ENCODE results near the gene LIN9. TPM values are rescaled to one million over a fixed set of nuclear protein-coding genes. Genes with fewer than 3 reads are reported as not detected.
A peak's percentile ranks its signal among the peaks of the same experiment; 100 is the strongest.

The LIN9 gene
- total and polyA plus RNA-seq, 10 of the 15 experiments (the other 5 are each of a cell fraction or from before 2014, with no cell fraction given) = 5.9 to 13.5 (median 8.3) TPM

DNA sequence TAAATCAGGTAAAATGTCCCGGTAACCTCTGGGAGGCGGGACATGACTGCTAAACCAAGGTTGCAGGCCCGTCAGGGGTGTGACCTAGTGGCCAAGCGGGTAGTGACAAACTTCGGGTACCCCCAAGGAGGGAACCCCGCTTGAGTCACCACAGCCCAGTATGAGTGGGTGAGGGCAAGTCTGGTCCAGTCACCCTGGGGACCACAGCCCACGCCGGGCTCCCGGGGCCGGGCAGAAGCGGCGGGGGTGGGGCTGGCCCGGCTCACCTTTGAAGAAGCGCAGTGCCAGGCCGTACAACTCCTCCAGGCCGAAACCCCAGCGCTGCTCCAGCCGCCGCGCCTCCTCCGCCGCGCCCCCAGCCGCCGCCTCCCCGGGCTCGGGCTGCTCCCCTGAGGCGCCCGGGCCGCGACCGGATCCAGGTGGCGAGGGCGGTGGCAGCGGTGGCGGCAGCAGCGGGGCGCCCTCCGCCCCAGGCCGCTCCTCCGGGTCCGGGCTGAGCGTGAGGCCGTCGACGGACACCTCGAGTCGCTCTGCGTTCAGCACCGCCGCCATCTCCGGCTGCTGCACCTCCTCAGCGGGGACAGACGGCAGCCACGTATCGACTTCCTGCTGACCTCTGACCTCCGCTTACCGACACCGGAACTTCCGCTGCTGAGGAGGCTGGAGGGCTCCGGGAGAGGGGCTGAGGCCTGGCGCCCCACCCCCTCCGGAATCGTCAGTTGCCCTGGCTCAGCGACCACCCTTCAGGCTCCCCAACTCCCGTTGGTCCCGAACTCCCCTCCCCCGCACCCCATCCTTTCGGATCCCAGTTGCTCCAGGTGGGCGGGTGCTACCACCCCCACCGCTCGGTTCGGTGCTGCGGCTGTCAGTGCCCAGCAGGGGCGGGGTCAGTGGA is 122.6 kb downstream of the LIN9 start, which contains the start of gene ACBD3 (continued):
- TF ChIP-seq CHD2 (IDR thresholded peaks at IDR 0.05; ENCODE audit: borderline replicate concordance, low read depth, low read length) (peak; percentile 73; the same call in 1 of the 2 replicates), NFXL1 (IDR thresholded peaks at IDR 0.05; ENCODE audit: borderline replicate concordance) (0 out of 2 replicates have a peak, but pooled peaks have one; percentile 30), STAT3 (IDR thresholded peaks at IDR 0.05; ENCODE audit: low read depth, low read length) (no peak), IKZF1 (conservative IDR thresholded peaks at IDR 0.05) (peak; percentile 90), MEF2B (IDR thresholded peaks at IDR 0.05; ENCODE audit: partially characterized antibody, poor library complexity, severe bottlenecking) (peak; percentile 23), FOXM1 (IDR thresholded peaks at IDR 0.05; ENCODE audit: low read depth, low read length) (no peak), RUNX3 (IDR thresholded peaks at IDR 0.05; ENCODE audit: low read length) (peak; percentile 55; the same call in 1 of the 2 replicates), PML (IDR thresholded peaks at IDR 0.05; ENCODE audit: low read length) (peak; percentile 78; the same call in 1 of the 2 replicates), STAT1 (conservative IDR thresholded peaks at IDR 0.05) (peak; percentile 64; the same call in 1 of the 2 replicates), NR2F1 (conservative IDR thresholded peaks at IDR 0.05) (peak; percentile 99), ATF7 (IDR thresholded peaks at IDR 0.05; ENCODE audit: low read depth) (0 out of 2 replicates have a peak, but pooled peaks have one; percentile 28), BCL3 (IDR thresholded peaks at IDR 0.05; ENCODE audit: borderline replicate concordance, insufficient read depth, low read depth, low read length, poor library complexity, severe bottlenecking) (peak; percentile 58), MEF2A (IDR thresholded peaks at IDR 0.05; ENCODE audit: insufficient read depth, low read depth, low read length) (no peak), TCF12 (IDR thresholded peaks at IDR 0.05; ENCODE audit: low read depth, low read length) (0 out of 2 replicates have a peak, but pooled peaks have one; percentile 44), POLR2AphosphoS5 (IDR thresholded peaks at IDR 0.05; ENCODE audit: low read length) (peak; percentile 96), MTA2 (IDR thresholded peaks at IDR 0.05; ENCODE audit: low read depth) (peak; percentile 77), SKIL (IDR thresholded peaks at IDR 0.05; ENCODE audit: low read depth, poor library complexity, severe bottlenecking) (no peak), RB1 (IDR thresholded peaks at IDR 0.05; ENCODE audit: borderline replicate concordance) (peak; percentile 87; the same call in 1 of the 2 replicates), RAD51 (IDR thresholded peaks at IDR 0.05) (no peak), ZZZ3 (IDR thresholded peaks at IDR 0.05; ENCODE audit: control insufficient read depth, insufficient read length, low read depth) (no peak), TARDBP (IDR thresholded peaks at IDR 0.05; ENCODE audit: borderline replicate concordance) (no peak), NBN (IDR thresholded peaks at IDR 0.05) (peak; percentile 86), SPI1 (IDR thresholded peaks at IDR 0.05; ENCODE audit: borderline replicate concordance, insufficient read depth, low read depth, low read length) (peak; percentile 24; the same call in 1 of the 2 replicates), CHD1 (IDR thresholded peaks at IDR 0.05; ENCODE audit: low read depth, low read length) (peak; percentile 58; the same call in 1 of the 2 replicates), TBL1XR1 (IDR thresholded peaks at IDR 0.05; ENCODE audit: low read depth, low read length) (0 out of 2 replicates have a peak, but pooled peaks have one; percentile 8), GATAD2B (conservative IDR thresholded peaks at IDR 0.05; ENCODE audit: low read depth) (peak; percentile 89; the same call in 1 of the 2 replicates), HCFC1 (IDR thresholded peaks at IDR 0.05; ENCODE audit: low read length) (peak; percentile 67)
- TF ChIP-seq, protein P1, sequence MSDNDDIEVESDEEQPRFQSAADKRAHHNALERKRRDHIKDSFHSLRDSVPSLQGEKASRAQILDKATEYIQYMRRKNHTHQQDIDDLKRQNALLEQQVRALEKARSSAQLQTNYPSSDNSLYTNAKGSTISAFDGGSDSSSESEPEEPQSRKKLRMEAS (IDR thresholded peaks at IDR 0.05; ENCODE audit: low read depth, low read length) = 0 out of 2 replicates have a peak, but pooled peaks have one; percentile 33

All from GM12878 (cell line).